PC-3 (cell line): ENCODE measurements around the gene ELK3.

Experiments used
- CTCF ChIP-seq: fragments of 300-600 bp; sonication (generic); conservative IDR thresholded peaks from 2 replicates; pipeline ENCODE4 v1.5.1; 2017; ENCODE audit warnings: antibody characterized with exemption, low read depth, mild to moderate bottlenecking, low read length
- EZH2 ChIP-seq: fragments of 300-600 bp; sonication (generic); IDR thresholded peaks from one replicate; pipeline ENCODE4 v1.6.1; 2017; ENCODE audit warnings: antibody characterized with exemption, mild to moderate bottlenecking, low read length; ENCODE audit not compliant: unreplicated experiment
- EZH2phosphoT487 ChIP-seq: fragments of 300-600 bp; sonication (generic); IDR thresholded peaks from 2 replicates; pipeline ENCODE4 v1.6.1; 2018; ENCODE audit warnings: mild to moderate bottlenecking, antibody characterized with exemption, low read length, borderline replicate concordance

- no peak for TF ChIP-seq CTCF
- TF ChIP-seq EZH2, result no peak
- TF ChIP-seq EZH2phosphoT487, result no peak
Observed at GRCh38 chr12:96164951-96165811, 29.0 kb upstream of the ELK3 start.
